Calu3 (cell line): ENCODE measurements around the gene EOLA2. TPM values are rescaled to one million over a fixed set of nuclear protein-coding genes. Genes with fewer than 3 reads are reported as not detected.
A peak's percentile ranks its signal among the peaks of the same experiment; 100 is the strongest.
"Not testable (repeated sequence)": the region's sequence is repeated elsewhere in the genome, so short reads cannot be mapped to it uniquely, and the experiment has no call there.

Experiments used
- BruUV-seq: library from RNA; stranded (reverse); fragments of 400-500 nt; replicated peaks from 2 replicates; lab custom pipeline; 2021; lab: Mats Ljungman, UMichigan
- CTCF ChIA-PET: fragments of 300-600 bp; sonication (Branson Sonifier 250); formaldehyde crosslinking; loops from one replicate; lab custom pipeline; 2022; ENCODE audit warnings: antibody characterized with exemption; lab: Charles Lee
- DNase-seq: peaks from one replicate; pipeline ENCODE4 v3.0.0; 2022
- H3K27ac Mint-ChIP-seq: one replicate; pipeline ENCODE4 v1.8.0; 2022; ENCODE audit warnings: mixed read lengths; ENCODE audit not compliant: unreplicated experiment
- H3K27me3 Mint-ChIP-seq: one replicate; pipeline ENCODE4 v1.8.0; 2022; ENCODE audit warnings: mixed read lengths; ENCODE audit not compliant: unreplicated experiment
- H3K36me3 Mint-ChIP-seq: one replicate; pipeline ENCODE4 v1.8.0; 2022; ENCODE audit warnings: mild to moderate bottlenecking, moderate library complexity, mixed read lengths; ENCODE audit not compliant: insufficient read depth, unreplicated experiment
- H3K4me1 Mint-ChIP-seq: one replicate; pipeline ENCODE4 v1.8.0; 2022; ENCODE audit warnings: mild to moderate bottlenecking, low read depth, mixed read lengths; ENCODE audit not compliant: unreplicated experiment
- H3K4me3 Mint-ChIP-seq: one replicate; pipeline ENCODE4 v1.8.0; 2022; ENCODE audit warnings: mild to moderate bottlenecking, low read depth, moderate library complexity, mixed read lengths; ENCODE audit not compliant: unreplicated experiment
- H3K9me3 Mint-ChIP-seq: one replicate; pipeline ENCODE4 v1.8.0; 2022; ENCODE audit warnings: low read depth, mixed read lengths; ENCODE audit not compliant: unreplicated experiment
- intact Hi-C: fragments of 100-400 bp; cut with micrococcal nuclease; formaldehyde crosslinking; loops from one replicate; pipeline ENCODE4 v1.10.0; 2022; ENCODE audit not compliant: unreplicated experiment
- total RNA-seq: library from RNA; stranded (reverse); gene quantifications from 2 replicates; pipeline ENCODE4 v1.2.3, GENCODE V29; 2022
- TF ChIP-seq, protein P1 (sequence below): fragments of 200-600 bp; IDR thresholded peaks from one replicate; pipeline ENCODE4 v1.8.0; 2022; ENCODE audit warnings: antibody characterized with exemption; ENCODE audit not compliant: unreplicated experiment

The EOLA2 gene
- total RNA-seq, 1 experiment from 2014 or later: 41.2 TPM

DNA sequence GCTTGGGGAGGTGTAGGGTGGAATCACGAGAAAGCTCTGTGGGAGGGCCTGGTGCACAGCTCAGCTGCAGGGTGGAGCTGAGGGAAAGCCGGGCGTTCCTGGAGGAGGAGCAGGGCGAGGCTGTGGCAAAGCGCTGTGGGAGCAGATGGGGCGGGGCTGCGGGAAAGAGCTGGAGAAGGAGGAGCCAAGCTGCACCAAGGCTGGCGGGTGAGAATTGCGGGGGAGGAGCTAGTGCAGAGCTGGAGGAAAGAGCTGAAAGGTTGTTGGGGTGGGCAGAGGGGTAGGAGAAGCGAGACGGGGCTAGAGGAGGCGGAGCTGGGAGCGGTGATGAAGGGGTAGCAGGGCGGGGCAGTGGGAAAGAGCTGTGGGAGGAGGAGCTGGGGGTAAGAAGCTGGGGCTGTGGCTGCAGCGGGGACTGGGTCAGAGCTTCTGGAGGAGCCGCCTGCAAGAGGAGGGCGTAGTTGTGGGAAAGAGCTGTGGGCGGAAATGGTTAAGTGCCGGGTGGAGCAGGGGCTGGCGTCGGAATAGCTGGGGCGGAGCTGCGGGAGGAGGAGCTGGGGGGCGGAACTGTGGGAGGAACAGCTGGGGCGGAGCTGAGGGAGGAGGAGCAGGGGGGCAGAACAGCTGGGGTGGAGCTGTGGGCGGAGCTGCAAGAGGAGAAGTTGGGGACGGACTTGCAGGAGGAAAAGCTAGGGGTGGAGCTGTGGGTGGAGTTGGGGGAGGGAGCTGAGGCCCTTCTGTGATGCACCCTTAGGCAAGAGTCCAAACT lies 1.8 kb upstream of the EOLA2 start:
- BruUV-seq: no TSS peak
- no peaks in the 10 kb centered on the region for H3K27me3 Mint-ChIP-seq
- intact Hi-C loops: no loop called here
- peak overlapping the region; percentile 79 for H3K27ac Mint-ChIP-seq
- no peaks in the 10 kb centered on the region for H3K9me3 Mint-ChIP-seq
- H3K4me1 Mint-ChIP-seq: peaks cover 6% of the 10 kb centered on the region
- TF ChIP-seq, protein P1, sequence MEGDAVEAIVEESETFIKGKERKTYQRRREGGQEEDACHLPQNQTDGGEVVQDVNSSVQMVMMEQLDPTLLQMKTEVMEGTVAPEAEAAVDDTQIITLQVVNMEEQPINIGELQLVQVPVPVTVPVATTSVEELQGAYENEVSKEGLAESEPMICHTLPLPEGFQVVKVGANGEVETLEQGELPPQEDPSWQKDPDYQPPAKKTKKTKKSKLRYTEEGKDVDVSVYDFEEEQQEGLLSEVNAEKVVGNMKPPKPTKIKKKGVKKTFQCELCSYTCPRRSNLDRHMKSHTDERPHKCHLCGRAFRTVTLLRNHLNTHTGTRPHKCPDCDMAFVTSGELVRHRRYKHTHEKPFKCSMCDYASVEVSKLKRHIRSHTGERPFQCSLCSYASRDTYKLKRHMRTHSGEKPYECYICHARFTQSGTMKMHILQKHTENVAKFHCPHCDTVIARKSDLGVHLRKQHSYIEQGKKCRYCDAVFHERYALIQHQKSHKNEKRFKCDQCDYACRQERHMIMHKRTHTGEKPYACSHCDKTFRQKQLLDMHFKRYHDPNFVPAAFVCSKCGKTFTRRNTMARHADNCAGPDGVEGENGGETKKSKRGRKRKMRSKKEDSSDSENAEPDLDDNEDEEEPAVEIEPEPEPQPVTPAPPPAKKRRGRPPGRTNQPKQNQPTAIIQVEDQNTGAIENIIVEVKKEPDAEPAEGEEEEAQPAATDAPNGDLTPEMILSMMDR: peak; percentile 43
- peaks cover 38% of the 10 kb centered on the region for H3K36me3 Mint-ChIP-seq
- DNase-seq: peak; percentile 93
- CTCF ChIA-PET: interaction anchor here (0.7 to 1.3 kb wide), 2 partner anchors 261 to 424 kb away, joined by 4 to 5 read pairs; partner anchors contain the start of gene MAMLD1
- peak overlapping the region; percentile 70 for H3K4me3 Mint-ChIP-seq

GRCh38 chrX:149939655-149939904 lies 1.3 kb upstream of the EOLA2 start:
- Mint-ChIP-seq H3K4me1 (peaks cover 6% of the 10 kb centered on the region), H3K9me3 (no peaks in the 10 kb centered on the region), H3K36me3 (peaks cover 40% of the 10 kb centered on the region), H3K27ac (peak overlapping the region; percentile 79), H3K27me3 (no peaks in the 10 kb centered on the region), H3K4me3 (peak overlapping the region; percentile 70)
- CTCF ChIA-PET: interaction anchor here (0.6 to 1.3 kb wide), 3 partner anchors 262 to 777 kb away, joined by 4 to 8 read pairs (median 5); partner anchors contain the start of gene MAMLD1
- no peak for DNase-seq
- TF ChIP-seq, protein P1: no peak
- no TSS peak for BruUV-seq
- intact Hi-C loops: no loop called here

DNA sequence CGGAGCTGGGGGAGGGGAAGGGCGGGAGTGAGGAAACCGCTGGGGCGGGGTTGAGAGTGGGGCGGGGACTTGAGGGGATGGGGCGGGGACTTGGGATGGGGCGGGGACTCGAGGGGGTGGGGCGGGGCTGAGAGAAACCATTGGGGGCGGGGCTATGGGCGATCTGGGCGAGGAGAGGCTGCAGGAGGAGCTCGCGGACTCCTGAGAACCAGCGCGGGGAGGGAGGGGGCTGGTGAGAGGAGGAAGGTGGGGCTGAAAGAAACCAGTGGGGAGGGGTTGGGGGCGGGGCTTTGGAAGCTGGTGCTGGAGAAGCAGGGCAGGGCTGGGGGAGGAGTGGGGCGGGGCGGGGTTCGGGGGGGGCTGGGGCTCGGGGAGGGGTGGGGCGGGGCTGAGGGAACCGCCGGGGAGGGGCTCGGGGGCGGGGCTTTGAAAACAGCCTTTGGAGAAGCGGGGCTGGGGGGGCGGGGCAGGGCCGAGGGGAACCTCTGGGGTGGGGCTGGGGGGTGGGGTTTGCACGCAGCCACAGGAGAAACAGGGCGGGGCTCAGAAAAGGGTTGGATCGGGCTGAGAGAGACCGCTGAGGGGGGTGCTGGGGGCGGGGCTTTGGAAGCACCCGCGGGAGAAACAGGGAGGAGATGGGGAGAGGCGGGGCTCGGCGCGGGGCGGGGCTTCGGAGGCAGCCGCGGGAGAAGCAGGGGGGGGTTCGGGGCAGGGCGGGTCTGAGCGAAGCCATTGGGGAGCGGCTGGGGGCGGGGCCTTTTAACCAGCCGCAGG lies 777 bp upstream of the EOLA2 start:
- no TSS peak for BruUV-seq
- TF ChIP-seq, protein P1: no peak
- Mint-ChIP-seq H3K4me1 (peaks cover 6% of the 10 kb centered on the region), H3K27ac (peak overlapping the region; percentile 97), H3K36me3 (peaks cover 44% of the 10 kb centered on the region), H3K9me3 (no peaks in the 10 kb centered on the region), H3K27me3 (no peaks in the 10 kb centered on the region), H3K4me3 (peak overlapping the region; percentile 70)
- peak; percentile 96 for DNase-seq
- CTCF ChIA-PET: interaction anchor here (0.6 to 1.3 kb wide), 9 partner anchors 35 to 782 kb away, joined by 3 to 8 read pairs (median 3); no protein-coding TSS in a partner anchor
- intact Hi-C loops: no loop called here

GRCh38 chrX:149937871-149938426 lies 342 bp downstream of the EOLA2 start:
- Mint-ChIP-seq H3K4me3 (peak overlapping the region; percentile 70), H3K9me3 (no peaks in the 10 kb centered on the region), H3K4me1 (peaks cover 6% of the 10 kb centered on the region), H3K27me3 (no peaks in the 10 kb centered on the region), H3K27ac (peak overlapping the region; percentile 97), H3K36me3 (peaks cover 48% of the 10 kb centered on the region)
- peak; percentile 7 for DNase-seq
- TF ChIP-seq, protein P1: no peak
- TSS peak; percentile 81 for BruUV-seq
- intact Hi-C loops: no loop called here
- CTCF ChIA-PET: interaction anchor here (0.6 to 1.3 kb wide), 4 partner anchors 34 to 814 kb away, joined by 3 to 5 read pairs (median 3); no protein-coding TSS in a partner anchor

DNA sequence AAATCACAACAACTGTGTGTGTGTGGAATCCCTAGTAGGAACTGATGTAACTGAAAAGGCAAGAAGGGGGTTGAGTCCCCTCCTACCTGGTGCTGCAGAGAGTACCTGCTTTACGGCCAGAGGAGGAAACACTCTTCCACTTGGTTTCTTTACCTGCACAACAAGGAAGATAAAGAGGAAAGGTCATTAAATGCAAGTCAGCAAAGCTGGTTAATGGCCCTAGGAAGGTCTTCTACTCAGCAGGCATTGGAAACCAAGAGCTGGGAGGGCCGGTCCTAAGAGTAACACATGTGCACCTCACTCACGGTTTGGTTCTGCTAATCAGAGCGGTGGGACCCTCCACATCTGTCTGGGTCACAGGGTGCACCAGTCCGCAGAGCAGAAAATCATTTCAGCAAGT lies 963 bp downstream of the EOLA2 start:
- H3K4me1 Mint-ChIP-seq, DNase-seq, BruUV-seq, CTCF ChIA-PET, H3K9me3 Mint-ChIP-seq, H3K27me3 Mint-ChIP-seq, intact Hi-C loops: not testable (repeated sequence)
- Mint-ChIP-seq H3K27ac (peak overlapping the region; percentile 97), H3K36me3 (peaks cover 48% of the 10 kb centered on the region), H3K4me3 (peak overlapping the region; percentile 70)

GRCh38 chrX:149933547-149933946 lies 4.7 kb downstream of the EOLA2 start:
- H3K27me3 Mint-ChIP-seq, DNase-seq, H3K4me3 Mint-ChIP-seq, CTCF ChIA-PET, BruUV-seq, intact Hi-C loops, H3K4me1 Mint-ChIP-seq, H3K9me3 Mint-ChIP-seq, H3K27ac Mint-ChIP-seq: not testable (repeated sequence)
- H3K36me3 Mint-ChIP-seq: peaks cover 26% of the 10 kb centered on the region
